T-helper 1 cell treated with Interleukin-12 subunit alpha and Interleukin-12 subunit beta and Interleukin-4 antibody, amounts not matched to agents 30 μg/mL and 1 μg/mL, for 36 hours (primary cell): ENCODE data around the gene DTX4.

Experiments
- H3K27ac Mint-ChIP-seq: one replicate; pipeline ENCODE4 v1.8.0; 2021; ENCODE audit warnings: mild to moderate bottlenecking, mixed read lengths
- H3K27me3 Mint-ChIP-seq: one replicate; pipeline ENCODE4 v1.8.0; 2021; ENCODE audit warnings: low read depth, mixed read lengths
- H3K36me3 Mint-ChIP-seq: one replicate; pipeline ENCODE4 v1.8.0; 2021; ENCODE audit warnings: low read depth, mixed read lengths
- H3K4me1 Mint-ChIP-seq: one replicate; pipeline ENCODE4 v1.8.0; 2021; ENCODE audit warnings: low read depth, mixed read lengths
- H3K4me3 Mint-ChIP-seq: one replicate; pipeline ENCODE4 v1.8.0; 2021; ENCODE audit warnings: mild to moderate bottlenecking, moderate library complexity, mixed read lengths
- H3K9me3 Mint-ChIP-seq: one replicate; pipeline ENCODE4 v1.8.0; 2021; ENCODE audit warnings: mixed read lengths

The DTX4 gene

DNA sequence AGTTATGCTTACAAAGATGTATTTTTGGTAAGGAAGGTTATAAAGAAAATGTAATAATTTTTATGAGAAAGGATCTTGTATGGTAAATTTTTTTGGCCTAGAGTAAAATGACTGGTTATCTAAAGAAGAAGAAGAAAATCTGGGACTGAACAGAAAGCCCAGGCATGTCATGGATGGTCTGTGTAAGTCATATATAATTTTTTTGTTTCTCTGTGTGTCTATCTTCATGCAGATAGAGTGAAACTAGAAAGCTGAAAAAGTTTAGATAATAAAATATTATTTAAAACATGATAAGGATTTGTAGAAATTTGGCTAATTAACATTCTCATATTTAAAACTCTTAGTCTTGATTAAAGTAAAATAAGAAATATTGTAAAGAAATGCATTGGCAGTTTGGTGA lies 68.4 kb downstream of the DTX4 start:
- Mint-ChIP-seq H3K27ac (no peak overlapping the region), H3K27me3 (peaks cover 10% of the 10 kb centered on the region), H3K4me3 (no peak overlapping the region), H3K36me3 (no peaks in the 10 kb centered on the region), H3K4me1 (no peaks in the 10 kb centered on the region), H3K9me3 (peaks cover 34% of the 10 kb centered on the region)

DNA sequence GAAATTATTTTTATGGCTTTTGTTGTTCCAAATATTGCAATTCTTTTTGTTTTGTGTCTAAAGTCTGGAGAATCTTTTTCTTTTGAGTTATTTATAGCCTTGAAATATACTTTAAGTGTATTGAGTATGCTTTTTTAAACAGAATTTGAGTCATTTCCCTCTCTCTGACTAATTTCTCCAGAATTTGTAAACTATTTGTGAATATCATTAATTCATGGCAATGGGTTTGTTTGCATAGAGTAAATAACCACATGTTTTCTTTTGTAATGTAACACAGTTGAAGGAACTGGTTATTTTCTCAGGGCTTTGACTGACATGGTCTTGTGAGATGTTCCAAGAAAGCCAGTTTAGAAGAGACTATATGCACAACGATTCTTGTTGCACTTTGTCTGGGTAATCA lies 71.7 kb downstream of the DTX4 start:
- Mint-ChIP-seq H3K9me3 (peaks cover 22% of the 10 kb centered on the region), H3K36me3 (no peaks in the 10 kb centered on the region), H3K4me3 (no peak overlapping the region), H3K27me3 (no peaks in the 10 kb centered on the region), H3K27ac (no peak overlapping the region), H3K4me1 (peaks cover 14% of the 10 kb centered on the region)

DNA sequence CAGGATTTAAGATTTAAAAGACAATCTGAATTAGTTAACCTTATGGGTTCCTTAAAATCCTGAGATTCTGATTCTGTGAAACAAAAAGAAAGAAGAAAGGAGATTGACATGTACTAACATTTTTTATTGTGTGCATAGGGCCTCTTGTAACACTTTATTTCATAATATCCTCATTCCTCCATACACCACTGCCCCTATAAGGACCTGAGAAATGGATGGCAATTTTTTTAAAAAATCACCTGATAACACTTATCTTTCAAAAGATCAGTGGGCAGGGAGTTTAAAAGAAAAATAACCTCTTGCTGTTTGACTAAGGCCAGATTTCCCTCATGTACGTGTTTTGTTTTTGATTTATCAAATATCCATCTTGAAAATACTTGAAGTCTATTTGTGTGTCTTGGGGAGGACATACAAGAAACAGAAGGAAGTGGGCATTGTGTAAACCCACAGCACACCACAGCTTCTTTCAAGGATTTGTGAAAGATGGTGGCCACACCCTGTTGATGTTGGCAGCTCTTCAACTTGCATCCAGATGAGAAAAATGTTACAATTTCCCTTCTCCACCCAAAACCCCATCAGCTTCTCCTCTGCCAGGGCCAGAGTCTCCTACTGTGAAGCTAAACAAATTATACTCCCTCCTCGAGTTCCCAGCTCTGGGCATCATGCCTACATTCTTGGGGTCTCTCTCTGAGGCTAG lies 75.7 kb downstream of the DTX4 start:
- Mint-ChIP-seq H3K4me1 (peaks cover 15% of the 10 kb centered on the region), H3K27ac (peak overlapping the region; percentile 8), H3K4me3 (no peak overlapping the region)

DNA sequence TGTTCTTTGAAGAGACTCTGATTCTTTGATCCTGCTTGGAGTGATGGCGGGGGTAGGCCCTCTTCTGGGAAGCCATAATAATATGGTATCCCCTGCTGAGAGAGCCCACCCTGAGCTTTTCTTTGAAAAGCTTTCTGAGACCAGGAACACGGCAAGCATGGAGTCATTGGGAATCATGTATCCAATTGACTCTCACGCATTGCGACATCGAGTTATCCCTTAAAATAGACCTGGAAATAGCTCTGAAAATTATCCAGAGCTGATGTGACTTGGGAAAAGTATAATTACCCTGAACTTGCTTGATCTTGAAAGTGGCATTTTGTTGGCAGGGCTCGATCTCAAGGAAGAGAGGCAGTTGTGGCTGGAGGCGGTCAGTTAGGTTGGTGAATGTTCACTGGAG lies 77.6 kb downstream of the DTX4 start:
- Mint-ChIP-seq H3K27me3 (no peaks in the 10 kb centered on the region), H3K27ac (no peak overlapping the region), H3K4me3 (no peak overlapping the region), H3K36me3 (no peaks in the 10 kb centered on the region), H3K9me3 (peaks cover 6% of the 10 kb centered on the region), H3K4me1 (peaks cover 15% of the 10 kb centered on the region)

More for the DNA sequence above, 75.7 kb downstream of the DTX4 start:
- Mint-ChIP-seq H3K36me3 (no peaks in the 10 kb centered on the region), H3K27me3 (no peaks in the 10 kb centered on the region), H3K9me3 (peaks cover 6% of the 10 kb centered on the region)

DNA sequence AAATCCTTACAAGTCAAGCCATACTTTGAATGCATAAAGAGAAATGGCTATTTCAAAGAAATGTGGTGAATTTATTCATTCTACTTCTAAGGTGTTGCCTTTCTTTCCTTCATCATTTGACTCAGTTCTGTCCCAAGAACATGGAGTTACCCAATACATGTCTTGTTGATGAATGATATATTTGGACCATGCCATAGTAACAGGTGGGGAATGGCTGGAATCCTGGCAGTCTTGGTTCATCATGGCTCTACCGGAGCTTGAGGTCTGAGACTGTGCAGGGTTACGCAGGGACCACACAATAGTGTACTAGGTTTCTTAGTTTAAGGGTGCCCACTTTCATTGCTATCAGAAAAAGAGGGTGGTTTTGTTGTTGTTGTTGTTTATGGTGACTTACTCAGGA lies 81.1 kb downstream of the DTX4 start:
- no peaks in the 10 kb centered on the region for H3K27me3 Mint-ChIP-seq
- peaks cover 6% of the 10 kb centered on the region for H3K9me3 Mint-ChIP-seq
- H3K4me3 Mint-ChIP-seq: no peak overlapping the region
- H3K4me1 Mint-ChIP-seq: peaks cover 6% of the 10 kb centered on the region
- no peaks in the 10 kb centered on the region for H3K36me3 Mint-ChIP-seq
- no peak overlapping the region for H3K27ac Mint-ChIP-seq

DNA sequence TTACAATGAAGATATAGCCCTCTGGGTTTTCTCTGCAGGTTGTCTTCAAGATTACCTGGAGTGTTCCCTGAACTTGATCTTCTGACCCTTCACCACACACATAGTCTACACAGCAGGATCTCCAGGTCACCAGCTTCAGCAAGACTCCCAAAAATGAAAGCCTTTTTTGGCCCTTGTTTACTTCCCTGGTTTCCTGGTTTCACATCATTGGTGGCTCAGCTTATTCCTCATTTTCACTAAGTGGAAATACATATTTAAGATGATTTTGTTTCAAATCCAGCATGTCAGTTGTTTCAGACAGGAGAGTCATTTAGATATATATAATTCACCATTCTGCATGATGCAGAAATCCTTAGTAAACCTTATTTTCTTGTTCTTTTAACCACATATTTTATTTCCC lies 82.4 kb downstream of the DTX4 start:
- H3K27ac Mint-ChIP-seq: no peak overlapping the region
- no peaks in the 10 kb centered on the region for H3K27me3 Mint-ChIP-seq
- no peaks in the 10 kb centered on the region for H3K9me3 Mint-ChIP-seq
- H3K4me1 Mint-ChIP-seq: no peaks in the 10 kb centered on the region
- no peak overlapping the region for H3K4me3 Mint-ChIP-seq
- no peaks in the 10 kb centered on the region for H3K36me3 Mint-ChIP-seq

DNA sequence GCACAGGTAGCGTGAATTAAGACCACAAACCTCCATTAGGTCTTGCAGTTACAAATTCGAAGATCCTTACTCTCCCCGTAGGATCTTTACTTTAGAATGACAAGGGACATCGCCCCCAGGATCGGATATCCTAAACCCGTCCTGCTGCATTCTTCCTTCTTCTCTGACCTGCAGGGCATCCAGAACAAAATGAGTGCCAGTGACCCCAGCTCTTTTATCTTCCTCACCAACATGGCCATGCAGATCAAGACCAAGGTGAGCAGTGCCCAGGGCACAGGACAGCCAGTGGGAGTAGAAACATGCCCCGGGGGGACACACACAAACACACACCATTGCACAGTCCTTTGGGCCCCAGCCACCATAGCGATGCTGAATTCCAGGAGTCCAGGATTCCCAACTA lies 83.3 kb downstream of the DTX4 start:
- Mint-ChIP-seq H3K27me3 (no peaks in the 10 kb centered on the region), H3K4me3 (no peak overlapping the region), H3K27ac (no peak overlapping the region), H3K4me1 (no peaks in the 10 kb centered on the region), H3K9me3 (no peaks in the 10 kb centered on the region), H3K36me3 (no peaks in the 10 kb centered on the region)
